Suprapubic skin (tissue), 4 donors: Measurements from ENCODE around the gene PLCB1. TPM values are rescaled to one million over a fixed set of nuclear protein-coding genes. Genes with fewer than 3 reads are reported as not detected.
"Not testable (repeated sequence)": the region's sequence is repeated elsewhere in the genome, so short reads cannot be mapped to it uniquely, and the experiment has no call there.

Experiments
- DNase-seq, 2 donors: peaks; one replicate each; pipeline ENCODE4 v3.0.0-alpha.2; 2019; ENCODE audit warnings: low spot score in 2 of 2
- H3K27ac ChIP-seq: fragments of 200-600 bp; sonication (generic); one replicate; pipeline ENCODE4 v1.5.1; 2019
- H3K27me3 ChIP-seq: fragments of 200-600 bp; sonication (generic); one replicate; pipeline ENCODE4 v1.5.1; 2019
- H3K36me3 ChIP-seq: fragments of 200-600 bp; sonication (generic); one replicate; pipeline ENCODE4 v1.5.1; 2019
- H3K4me1 ChIP-seq: fragments of 200-600 bp; sonication (generic); one replicate; pipeline ENCODE4 v1.5.1; 2019
- H3K4me3 ChIP-seq: fragments of 200-600 bp; sonication (generic); one replicate; pipeline ENCODE4 v1.5.1; 2019; ENCODE audit warnings: mild to moderate bottlenecking
- H3K9me3 ChIP-seq: fragments of 200-600 bp; sonication (generic); one replicate; pipeline ENCODE4 v1.5.1; 2019
- EP300 ChIP-seq: sonication (generic); formaldehyde crosslinking; IDR thresholded peaks from one replicate; pipeline ENCODE4 v1.6.1; 2017; ENCODE audit warnings: antibody characterized with exemption
- POLR2A ChIP-seq, 2 donors: fragments of 450-650 bp; IDR thresholded peaks; one replicate each; pipeline ENCODE4 v1.6.1; 2017; ENCODE audit warnings: antibody characterized with exemption in 2 of 2, mild to moderate bottlenecking in 2 of 2, moderate library complexity in 2 of 2
- POLR2AphosphoS5 ChIP-seq, 3 donors: sonication (generic); formaldehyde crosslinking; IDR thresholded peaks; one replicate each; pipeline ENCODE4 v1.6.1; 2017; ENCODE audit warnings: antibody characterized with exemption in 3 of 3
- WGBS: methylation state at CpG from one replicate; pipeline ENCODE4 v1.1.5; 2018; 5-methylcytosine and 5-hydroxymethylcytosine counted together
- total RNA-seq, 4 donors: library from RNA; depleted of rRNA; stranded (reverse); fragments of >200 nt; gene quantifications; one replicate each; pipeline ENCODE4 v1.1.0, GENCODE V29; 2016
- TF ChIP-seq, protein P1 (sequence below), 2 donors: fragments of 200-600 bp in 1 of 2; fragments of 450-650 bp in 1 of 2; sonication (generic) in 1 of 2; IDR thresholded peaks; one replicate each; pipeline ENCODE4 v1.5.1; 2016 to 2019; ENCODE audit warnings: antibody characterized with exemption in 2 of 2, mild to moderate bottlenecking in 1 of 2, moderate library complexity in 1 of 2

The PLCB1 gene
- total RNA-seq, 4 donors from 2014 or later, result 3.9 to 15.6 (median 6.7) TPM

DNA sequence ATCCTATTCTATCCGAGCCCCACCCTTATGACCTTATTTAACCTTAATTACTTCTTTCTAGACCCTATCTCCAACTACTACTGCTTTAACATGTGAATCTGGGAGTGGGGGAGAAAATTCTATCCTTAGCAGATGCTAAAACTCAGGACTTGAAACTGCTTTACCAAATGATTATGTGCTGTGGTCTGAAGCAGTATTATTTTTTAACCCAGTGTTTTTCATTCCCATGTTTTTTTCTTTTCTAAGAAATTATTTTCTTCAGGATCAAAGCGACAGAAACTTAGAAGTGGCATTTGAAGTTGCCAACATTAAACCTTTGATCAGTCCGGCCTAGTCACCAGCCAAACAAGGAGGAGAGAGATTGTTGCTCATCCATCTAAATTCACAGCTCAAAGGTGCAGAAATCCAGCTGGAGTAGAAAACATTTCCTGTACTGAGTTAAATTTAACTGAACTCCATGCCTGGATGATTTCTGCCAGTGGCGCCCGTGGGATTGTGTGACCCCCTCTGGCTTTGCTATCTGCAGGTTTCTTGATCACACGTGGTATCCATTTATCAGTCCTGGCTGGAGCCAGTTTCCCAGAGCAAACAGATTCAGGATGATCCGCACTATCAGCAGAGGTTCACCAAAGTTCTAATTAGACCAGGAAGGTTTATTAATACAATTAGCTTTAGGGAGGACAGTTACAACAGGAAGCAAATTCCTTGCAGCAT is 300.5 kb downstream of the PLCB1 start:
- 50% methylated on average over 7 of the region's 7 CpGs for WGBS
- no peak for DNase-seq
- H3K4me3 ChIP-seq, result no peak overlapping the region

DNA sequence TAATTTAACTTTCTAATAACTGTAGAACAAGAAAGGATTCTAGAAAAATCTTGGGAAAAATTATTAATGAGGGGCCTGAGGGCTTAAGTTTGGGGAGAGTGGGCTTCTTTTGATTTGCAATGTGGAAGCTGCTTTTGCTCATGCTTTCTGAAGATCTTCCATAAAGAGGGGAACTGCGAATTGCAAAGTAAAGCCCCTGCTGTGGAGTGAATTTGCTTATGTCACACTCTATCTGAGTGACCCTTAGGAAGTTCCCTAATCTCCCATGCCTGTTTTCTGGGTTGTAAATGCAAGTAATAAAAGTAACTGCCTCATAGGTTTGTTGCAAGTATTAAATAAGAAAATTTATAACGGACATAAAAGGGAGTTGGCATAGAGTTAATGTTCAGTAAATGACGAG is 301.2 kb downstream of the PLCB1 start:
- Histone ChIP-seq H3K4me1 (peaks cover 12% of the 10 kb centered on the region), H3K27me3 (no peaks in the 10 kb centered on the region), H3K36me3 (no peaks in the 10 kb centered on the region), H3K9me3 (no peaks in the 10 kb centered on the region), H3K4me3 (no peak overlapping the region), H3K27ac (no peak overlapping the region)
- 47% methylated on average over 3 of the region's 3 CpGs for WGBS
- DNase-seq, result no peak
- TF ChIP-seq, protein P1, sequence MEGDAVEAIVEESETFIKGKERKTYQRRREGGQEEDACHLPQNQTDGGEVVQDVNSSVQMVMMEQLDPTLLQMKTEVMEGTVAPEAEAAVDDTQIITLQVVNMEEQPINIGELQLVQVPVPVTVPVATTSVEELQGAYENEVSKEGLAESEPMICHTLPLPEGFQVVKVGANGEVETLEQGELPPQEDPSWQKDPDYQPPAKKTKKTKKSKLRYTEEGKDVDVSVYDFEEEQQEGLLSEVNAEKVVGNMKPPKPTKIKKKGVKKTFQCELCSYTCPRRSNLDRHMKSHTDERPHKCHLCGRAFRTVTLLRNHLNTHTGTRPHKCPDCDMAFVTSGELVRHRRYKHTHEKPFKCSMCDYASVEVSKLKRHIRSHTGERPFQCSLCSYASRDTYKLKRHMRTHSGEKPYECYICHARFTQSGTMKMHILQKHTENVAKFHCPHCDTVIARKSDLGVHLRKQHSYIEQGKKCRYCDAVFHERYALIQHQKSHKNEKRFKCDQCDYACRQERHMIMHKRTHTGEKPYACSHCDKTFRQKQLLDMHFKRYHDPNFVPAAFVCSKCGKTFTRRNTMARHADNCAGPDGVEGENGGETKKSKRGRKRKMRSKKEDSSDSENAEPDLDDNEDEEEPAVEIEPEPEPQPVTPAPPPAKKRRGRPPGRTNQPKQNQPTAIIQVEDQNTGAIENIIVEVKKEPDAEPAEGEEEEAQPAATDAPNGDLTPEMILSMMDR (IDR thresholded peaks at IDR 0.05), result no peak
- TF ChIP-seq POLR2AphosphoS5 (IDR thresholded peaks at IDR 0.05) (no peak), EP300 (no peak), POLR2A (IDR thresholded peaks at IDR 0.05) (no peak)

More for the DNA sequence above, 300.5 kb downstream of the PLCB1 start:
- Histone ChIP-seq H3K27ac (no peak overlapping the region), H3K4me1 (peaks cover 12% of the 10 kb centered on the region), H3K36me3 (no peaks in the 10 kb centered on the region), H3K27me3 (no peaks in the 10 kb centered on the region), H3K9me3 (no peaks in the 10 kb centered on the region)
- TF ChIP-seq POLR2AphosphoS5 (IDR thresholded peaks at IDR 0.05) (no peak), EP300 (no peak), POLR2A (IDR thresholded peaks at IDR 0.05) (no peak)
- TF ChIP-seq, protein P1 (IDR thresholded peaks at IDR 0.05), result no peak

DNA sequence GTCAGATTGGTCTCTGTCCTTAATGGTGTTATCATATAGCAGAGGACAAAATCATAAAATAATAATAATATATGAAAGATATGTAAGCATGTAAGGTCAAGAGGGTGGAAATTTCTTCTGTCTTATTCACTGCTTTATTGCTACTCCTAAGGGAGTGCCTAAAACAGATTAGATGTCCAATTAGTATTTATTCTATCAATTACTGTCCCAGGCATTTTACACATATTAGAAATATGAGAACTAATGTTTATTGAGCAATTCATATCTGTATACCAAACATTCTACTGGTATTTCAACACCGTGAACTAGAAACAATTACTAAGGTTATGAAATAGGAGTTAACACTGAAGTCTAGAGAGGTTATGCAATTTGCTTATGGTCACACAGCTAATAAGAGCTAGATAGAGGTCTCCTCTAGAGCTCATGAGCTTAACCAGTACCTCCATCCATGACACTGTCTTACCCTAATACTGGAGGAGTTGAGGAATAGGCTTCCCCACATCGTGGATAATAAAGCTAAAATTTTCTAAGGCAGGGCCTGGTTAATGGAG is 302.3 kb downstream of the PLCB1 start:
- Histone ChIP-seq H3K9me3 (no peaks in the 10 kb centered on the region), H3K36me3 (no peaks in the 10 kb centered on the region), H3K27ac (no peak overlapping the region), H3K4me1 (peaks cover 12% of the 10 kb centered on the region), H3K4me3 (no peak overlapping the region), H3K27me3 (no peaks in the 10 kb centered on the region)
- DNase-seq, result no peak
- 82% methylated on average over 2 of the region's 2 CpGs for WGBS
- TF ChIP-seq EP300 (no peak), POLR2A (IDR thresholded peaks at IDR 0.05) (no peak), POLR2AphosphoS5 (IDR thresholded peaks at IDR 0.05) (no peak)
- TF ChIP-seq, protein P1 (IDR thresholded peaks at IDR 0.05), result no peak

DNA sequence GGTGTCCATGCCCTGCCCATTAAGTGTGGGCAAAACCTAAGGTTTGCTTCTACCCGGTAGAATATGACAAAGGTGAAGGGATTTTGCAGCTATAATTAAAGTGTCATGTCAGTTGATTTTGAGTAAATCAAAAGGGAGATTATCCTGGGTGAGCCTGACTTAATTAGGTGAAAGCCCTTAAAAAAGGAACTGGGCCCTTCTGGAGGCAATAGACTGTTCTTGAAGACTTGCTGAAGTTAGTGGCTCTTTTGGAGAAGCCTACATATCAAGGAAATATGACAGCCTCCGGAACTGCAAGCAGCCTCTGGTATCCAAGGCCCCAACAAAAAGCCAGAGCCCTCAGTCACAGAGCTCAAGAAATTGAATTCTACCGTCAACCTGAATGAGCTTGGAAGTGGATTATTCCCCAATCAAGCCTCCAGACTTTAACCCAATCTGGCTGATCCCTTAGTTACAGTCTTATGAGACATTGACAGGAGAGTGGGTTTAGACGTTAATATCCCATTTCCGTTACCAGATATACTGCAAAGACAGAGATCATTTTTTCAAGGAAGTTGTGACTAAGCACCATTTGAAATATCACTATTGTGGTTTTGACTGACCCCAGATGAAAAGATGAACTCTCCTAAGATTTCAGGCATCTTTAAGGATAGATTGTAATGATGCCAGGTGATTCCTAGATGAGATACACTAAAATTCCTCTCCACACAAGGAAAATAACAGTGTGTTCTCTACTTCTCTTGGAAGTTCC is 303.4 kb downstream of the PLCB1 start:
- Histone ChIP-seq H3K9me3 (no peaks in the 10 kb centered on the region), H3K27me3 (no peaks in the 10 kb centered on the region), H3K36me3 (no peaks in the 10 kb centered on the region), H3K4me3 (no peak overlapping the region), H3K27ac (no peak overlapping the region), H3K4me1 (peaks cover 12% of the 10 kb centered on the region)
- DNase-seq, result no peak
- no peak for TF ChIP-seq EP300
- TF ChIP-seq POLR2AphosphoS5 (IDR thresholded peaks at IDR 0.05), result no peak
- no peak for TF ChIP-seq POLR2A (IDR thresholded peaks at IDR 0.05)
- TF ChIP-seq, protein P1 (IDR thresholded peaks at IDR 0.05), result no peak
- WGBS, result 74% methylated on average over 5 of the region's 5 CpGs

DNA sequence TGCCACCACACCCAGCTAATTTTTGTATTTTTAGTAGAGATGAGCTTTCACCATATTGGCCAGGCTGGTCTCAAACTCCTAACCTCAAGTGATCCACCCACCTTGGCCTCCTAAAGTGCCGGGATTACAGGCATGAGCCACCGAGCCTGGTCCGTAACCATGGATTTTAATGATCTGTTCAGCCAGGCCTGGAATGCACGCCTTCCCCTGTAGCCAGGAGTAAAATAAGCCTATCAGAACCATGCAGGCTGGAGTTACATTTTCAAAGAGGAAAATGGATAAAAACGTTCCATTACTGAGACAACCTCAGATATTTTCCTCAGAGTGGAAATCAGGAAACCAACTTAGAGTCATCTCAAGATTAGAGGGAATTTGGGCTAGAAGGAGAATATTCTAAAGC is 304.9 kb downstream of the PLCB1 start:
- not testable (repeated sequence) for H3K27me3 ChIP-seq, DNase-seq, H3K9me3 ChIP-seq, H3K4me1 ChIP-seq, H3K4me3 ChIP-seq, H3K36me3 ChIP-seq, H3K27ac ChIP-seq
- 90% methylated on average over 5 of the region's 5 CpGs for WGBS
